Left lung (tissue), 14 donors: ENCODE measurements around the gene LMBRD1. TPM values are rescaled to one million over a fixed set of nuclear protein-coding genes. Genes with fewer than 3 reads are reported as not detected.
A peak's percentile ranks its signal among the peaks of the same experiment; 100 is the strongest.

Experiments used
- ATAC-seq: fragments of 200-7000 bp; cut with Tn5 transposase; one replicate; pipeline ENCODE4 v1.9.1; 2020; ENCODE audit warnings: moderate library complexity
- DNase-seq, 4 donors: peaks; one replicate each; pipeline ENCODE4 v3.0.0-alpha.2; 2013 to 2020
- H3K27ac ChIP-seq, 2 donors: fragments of 200-600 bp; sonication (generic) in 1 of 2; one replicate each; pipeline versions ENCODE4 v1.5.0 to v1.8.0; 2020 to 2021
- H3K27me3 ChIP-seq, 2 donors: fragments of 200-600 bp; sonication (generic) in 1 of 2; one replicate each; pipeline versions ENCODE4 v1.5.0 to v1.8.0; 2020 to 2021
- H3K36me3 ChIP-seq, 2 donors: fragments of 200-600 bp; sonication (generic) in 1 of 2; one replicate each; pipeline versions ENCODE4 v1.5.0 to v1.8.0; 2020 to 2021
- H3K4me1 ChIP-seq, 2 donors: fragments of 200-600 bp; one replicate each; pipeline ENCODE4 v1.8.0; 2021
- H3K4me3 ChIP-seq, 2 donors: fragments of 200-600 bp; sonication (generic) in 1 of 2; one replicate each; pipeline versions ENCODE4 v1.5.0 to v1.8.0; 2020 to 2021; ENCODE audit warnings: mild to moderate bottlenecking in 1 of 2
- H3K9me3 ChIP-seq, 2 donors: fragments of 200-600 bp; sonication (generic) in 1 of 2; one replicate each; pipeline versions ENCODE4 v1.5.0 to v1.8.0; 2020 to 2021
- CTCF ChIP-seq, 2 donors: fragments of 200-600 bp; sonication (generic) in 1 of 2; IDR thresholded peaks; one replicate each; pipeline versions ENCODE4 v1.5.0 to v1.8.0; 2021; ENCODE audit warnings: antibody characterized with exemption in 2 of 2
- intact Hi-C, 2 donors: fragments of 100-400 bp; cut with DNase I; formaldehyde crosslinking; loops; one replicate each; pipeline versions ENCODE4 v1.11.2 to v1.14.2; 2022
- long read RNA-seq, 12 donors: library from polyadenylated mRNA in 2 of 12; unstranded in 2 of 12; transcript quantifications; one replicate each; pipeline ENCODE4 v2.0.0 and lab custom pipeline, GENCODE V29; 2019 to 2026
- polyA plus RNA-seq, 6 donors: library from polyadenylated mRNA; unstranded; fragments of 120-200 nt; gene quantifications; one replicate each; pipeline ENCODE4 v1.2.1, GENCODE V29; 2013; ENCODE audit not compliant: insufficient read length in 6 of 6
- total RNA-seq, 2 donors: library from RNA; stranded (reverse); fragmentation: NEBNext Ultra II Directional; extraction: Animal tissue kit (Norgen Biotek cat#: 25700); gene quantifications; one replicate each; pipeline ENCODE4 v1.2.1, GENCODE V29; 2021
- donor health status: DM: no; HTN: yes; CAD: no.
- donor health status: DM: no; HTN: no; CAD: no.

Gene LMBRD1
- total RNA-seq: 10 to 100 TPM; 50.1 to 58.2 TPM
- 10 to 100 TPM; 60.2 to 79.0 (median 63.5) TPM for polyA plus RNA-seq
- long read RNA-seq, donor 1, transcript LMBRD1-224 (1 exons, 2,851 nt): minor isoform, 8 of 49 reads
- long read RNA-seq, donor 1, transcript LMBRD1-202 (16 exons, 2,264 nt): major isoform, 25 of 49 reads
- long read RNA-seq, donor 1, partial matches to known transcripts: 13 of 49 reads
- long read RNA-seq, donor 1, other reads (novel, unspliced or antisense): 0 of 49 reads
- long read RNA-seq, donor 2, transcript LMBRD1-202 (16 exons, 2,264 nt): major isoform, 18 of 49 reads
- long read RNA-seq, donor 2, transcript LMBRD1-226 (16 exons, 2,092 nt): minor isoform, 6 of 49 reads
- long read RNA-seq, donor 2, partial matches to known transcripts: 20 of 49 reads
- long read RNA-seq, donor 2, other reads (novel, unspliced or antisense): 0 of 49 reads
- long read RNA-seq, donor 3, transcript LMBRD1-202 (16 exons, 2,264 nt): major isoform, 19 of 30 reads
- long read RNA-seq, donor 3, partial matches to known transcripts: 7 of 30 reads
- long read RNA-seq, donor 3, other reads (novel, unspliced or antisense): 0 of 30 reads
- long read RNA-seq, donor 4, transcript LMBRD1-202 (16 exons, 2,264 nt): major isoform, 8 of 11 reads
- long read RNA-seq, donor 4, partial matches to known transcripts: 3 of 11 reads
- long read RNA-seq, donor 4, other reads (novel, unspliced or antisense): 0 of 11 reads
- long read RNA-seq, donor 5, transcript LMBRD1-202 (16 exons, 2,264 nt): major isoform, 14 of 45 reads
- long read RNA-seq, donor 5, transcript LMBRD1-224 (1 exons, 2,851 nt): minor isoform, 5 of 45 reads
- long read RNA-seq, donor 5, partial matches to known transcripts: 24 of 45 reads
- long read RNA-seq, donor 5, other reads (novel, unspliced or antisense): 0 of 45 reads
- long read RNA-seq, donor 6, transcript LMBRD1-202 (16 exons, 2,264 nt): major isoform, 21 of 45 reads
- long read RNA-seq, donor 6, partial matches to known transcripts: 17 of 45 reads
- long read RNA-seq, donor 6, other reads (novel, unspliced or antisense): 0 of 45 reads
- long read RNA-seq, donor 7, transcript LMBRD1-202 (16 exons, 2,264 nt): major isoform, 6 of 7 reads
- long read RNA-seq, donor 7, partial matches to known transcripts: 0 of 7 reads
- long read RNA-seq, donor 7, other reads (novel, unspliced or antisense): 0 of 7 reads
- long read RNA-seq, donor 8, transcript LMBRD1-202 (16 exons, 2,264 nt): major isoform, 16 of 20 reads
- long read RNA-seq, donor 8, partial matches to known transcripts: 0 of 20 reads
- long read RNA-seq, donor 8, other reads (novel, unspliced or antisense): 0 of 20 reads
- long read RNA-seq, donor 9: 0 reads
- long read RNA-seq, donor 10, partial matches to known transcripts: 0 of 1 reads
- long read RNA-seq, donor 10, other reads (novel, unspliced or antisense): 0 of 1 reads
- long read RNA-seq, donor 11, transcript LMBRD1-202 (16 exons, 2,264 nt): major isoform, 25 of 58 reads
- long read RNA-seq, donor 11, partial matches to known transcripts: 32 of 58 reads
- long read RNA-seq, donor 11, other reads (novel, unspliced or antisense): 0 of 58 reads
- long read RNA-seq, donor 12, transcript LMBRD1-202 (16 exons, 2,264 nt): major isoform, 16 of 21 reads
- long read RNA-seq, donor 12, partial matches to known transcripts: 0 of 21 reads
- long read RNA-seq, donor 12, other reads (novel, unspliced or antisense): 0 of 21 reads

GRCh38 chr6:69796642-69797390 is at the start of gene LMBRD1:
TSS of gene LMBRD1 (minus strand) at chr6:69797010. CDS start at chr6:69796881, 129 bp downstream.
- intact Hi-C loops: no loop called here

GRCh38 chr6:69846312-69846711 is 49.5 kb upstream of the LMBRD1 start:
- DNase-seq (no peak), ATAC-seq (no peak)
- intact Hi-C loops: no loop called here
- Histone ChIP-seq H3K27ac (no peak overlapping the region), H3K4me3 (no peak overlapping the region), H3K4me1 (no peaks in the 10 kb centered on the region), H3K27me3 (peaks cover 0 to 6% of the 10 kb centered on the region in 2 donors), H3K36me3 (no peaks in the 10 kb centered on the region), H3K9me3 (no peaks in the 10 kb centered on the region)
- TF ChIP-seq CTCF (IDR thresholded peaks at IDR 0.05): no peak

More at GRCh38 chr6:69796642-69797390, at the start of gene LMBRD1:
- DNase-seq: peak; percentile 90 to 99 (median 98)
- Histone ChIP-seq H3K4me1 (peaks cover 0 to 13% of the 10 kb centered on the region in 2 donors), H3K4me3 (peak within 1 kb of the TSS; percentile 67 to 77), H3K27me3 (no peaks in the 10 kb centered on the region), H3K9me3 (no peaks in the 10 kb centered on the region), H3K36me3 (no peaks in the 10 kb centered on the region), H3K27ac (peak within 1 kb of the TSS; percentile 88 to 90)
- peak; percentile 97 for ATAC-seq
- peak; percentile 69 to 92 for TF ChIP-seq CTCF (IDR thresholded peaks at IDR 0.05)

GRCh38 chr6:69843189-69843588 is 46.4 kb upstream of the LMBRD1 start:
- no peaks in the 10 kb centered on the region for H3K9me3 ChIP-seq
- H3K27ac ChIP-seq: no peak overlapping the region
- H3K36me3 ChIP-seq: no peaks in the 10 kb centered on the region
- intact Hi-C loops: no loop called here
- TF ChIP-seq CTCF (IDR thresholded peaks at IDR 0.05): no peak
- H3K27me3 ChIP-seq: peaks cover 0 to 11% of the 10 kb centered on the region in 2 donors
- no peaks in the 10 kb centered on the region for H3K4me1 ChIP-seq
- ATAC-seq (no peak), DNase-seq (no peak)
- no peak overlapping the region for H3K4me3 ChIP-seq

DNA sequence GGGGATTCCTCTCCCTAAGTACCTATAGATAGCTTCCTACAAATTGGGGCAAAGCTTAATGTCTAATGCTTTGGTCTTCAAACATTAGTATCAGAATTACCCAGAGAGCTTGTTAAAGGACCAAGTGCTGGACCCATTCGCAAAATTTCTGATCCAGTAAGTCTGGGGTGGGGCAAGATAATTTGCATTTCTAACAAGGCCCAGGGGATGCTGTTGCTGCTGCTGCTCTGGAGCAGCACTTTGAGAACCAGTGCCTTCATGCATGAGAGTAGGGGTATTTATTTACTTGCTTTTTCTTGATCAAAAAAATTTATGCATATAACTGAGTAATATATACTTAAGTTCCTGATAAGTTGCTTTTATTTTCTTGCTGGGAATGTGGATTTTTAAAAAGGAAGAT is 45.1 kb upstream of the LMBRD1 start:
- TF ChIP-seq CTCF (IDR thresholded peaks at IDR 0.05): no peak
- Histone ChIP-seq H3K4me3 (no peak overlapping the region), H3K4me1 (no peaks in the 10 kb centered on the region), H3K27ac (no peak overlapping the region), H3K36me3 (no peaks in the 10 kb centered on the region), H3K9me3 (no peaks in the 10 kb centered on the region), H3K27me3 (peaks cover 0 to 11% of the 10 kb centered on the region in 2 donors)
- DNase-seq: no peak
- intact Hi-C loops: no loop called here
- no peak for ATAC-seq
